Myocyte (in vitro differentiated cells): ENCODE data around the gene ARMC9. TPM values are rescaled to one million over a fixed set of nuclear protein-coding genes. Genes with fewer than 3 reads are reported as not detected.

Experiments
- DNase-seq: peaks from one replicate; pipeline ENCODE4 v3.0.0-alpha.2; 2012; ENCODE audit warnings: low read depth
- total RNA-seq: library from RNA; depleted of rRNA; stranded (reverse); fragments of >200 nt; gene quantifications from 2 replicates; pipeline ENCODE4 v1.2.3, GENCODE V29; 2014

The ARMC9 gene
- total RNA-seq, 1 donor from 2014 or later, result 55.7 TPM

- DNase-seq, result no peak
Observed at GRCh38 chr2:231308631-231309428, 110.4 kb downstream of the ARMC9 start.

GRCh38 chr2:231312066-231312465, 113.6 kb downstream of the ARMC9 start:
- DNase-seq, result no peak

GRCh38 chr2:231315896-231316295, 117.5 kb downstream of the ARMC9 start:
- DNase-seq, result no peak

- DNase-seq, result no peak
Observed at GRCh38 chr2:231317579-231317978, 119.1 kb downstream of the ARMC9 start.

- DNase-seq, result no peak
Observed at GRCh38 chr2:231318436-231318835, 120.0 kb downstream of the ARMC9 start.

- DNase-seq, result no peak
Observed at GRCh38 chr2:231318954-231319353, 120.5 kb downstream of the ARMC9 start.

GRCh38 chr2:231319867-231320266, 121.4 kb downstream of the ARMC9 start:
- no peak for DNase-seq

GRCh38 chr2:231321021-231321420, 122.6 kb downstream of the ARMC9 start:
- peak; percentile 28 for DNase-seq

GRCh38 chr2:231321556-231322334, 123.3 kb downstream of the ARMC9 start:
- DNase-seq, result no peak

- DNase-seq, result no peak
Observed at GRCh38 chr2:231323316-231323715, 124.9 kb downstream of the ARMC9 start.

GRCh38 chr2:231325826-231326225, 127.4 kb downstream of the ARMC9 start:
- no peak for DNase-seq

- peak; percentile 30 for DNase-seq
Observed at GRCh38 chr2:231326404-231326803, 128.0 kb downstream of the ARMC9 start.

GRCh38 chr2:231330311-231330710, 131.9 kb downstream of the ARMC9 start:
- DNase-seq, result no peak

- no peak for DNase-seq
Observed at GRCh38 chr2:231331533-231331932, 133.1 kb downstream of the ARMC9 start.

GRCh38 chr2:231332388-231332787, 134.0 kb downstream of the ARMC9 start:
- DNase-seq, result no peak

GRCh38 chr2:231332872-231333500, 134.6 kb downstream of the ARMC9 start:
- DNase-seq, result no peak

- peak; percentile 77 for DNase-seq
Observed at GRCh38 chr2:231334179-231334930, 135.9 kb downstream of the ARMC9 start.

- DNase-seq, result peak; percentile 67
Observed at GRCh38 chr2:231334981-231335380, 136.6 kb downstream of the ARMC9 start.

GRCh38 chr2:231335591-231335990, 137.2 kb downstream of the ARMC9 start:
- no peak for DNase-seq

GRCh38 chr2:231336236-231336635, 137.8 kb downstream of the ARMC9 start:
- DNase-seq, result no peak

- no peak for DNase-seq
Observed at GRCh38 chr2:231336700-231337099, 138.3 kb downstream of the ARMC9 start.
